ENCODE measurements around the gene RNF168. TPM values are rescaled to one million over a fixed set of nuclear protein-coding genes. Genes with fewer than 3 reads are reported as not detected.

The RNF168 gene
- total and polyA plus RNA-seq, 2 of the 4 experiments (the other 2 are of a cell fraction): 2.5 to 15.2 TPM

GRCh38 chr3:196541684-196542445, 38.3 kb upstream of the RNF168 start:
- Histone ChIP-seq H3K9me1 (ENCODE audit: insufficient read depth, low read length) (no peaks in the 10 kb centered on the region), H4K5ac (ENCODE audit: low read depth, low read length) (no peak overlapping the region), H3K9me3 (ENCODE audit: control insufficient read depth, insufficient read depth, low read length) (no peaks in the 10 kb centered on the region), H3K4me3 (ENCODE audit: insufficient read depth, low read depth, low read length) (no peak overlapping the region), H2BK20ac (ENCODE audit: low read depth, low read length) (no peak overlapping the region), H2AFZ (replicated peaks; ENCODE audit: low read length, poor library complexity) (no peak overlapping the region), H4K91ac (ENCODE audit: insufficient read depth, low read depth, low read length) (no peak overlapping the region), H3K79me1 (ENCODE audit: low read depth in 1 of 2, low read length in 2 of 2) (no peaks in the 10 kb centered on the region), H2AK9ac (replicated peaks; ENCODE audit: low read depth, low read length, poor library complexity) (no peak overlapping the region), H2BK120ac (ENCODE audit: low read depth, low read length) (no peak overlapping the region), H3K36me3 (ENCODE audit: control insufficient read depth, insufficient read depth, low read length) (no peaks in the 10 kb centered on the region), H3K27me3 (ENCODE audit: control insufficient read depth, insufficient read depth, low read length) (no peaks in the 10 kb centered on the region), H3K4me2 (ENCODE audit: low read depth, low read length) (no peak overlapping the region), H2BK5ac (ENCODE audit: low read depth, low read length, poor library complexity, severe bottlenecking) (no peak overlapping the region), H3K56ac (ENCODE audit: extremely low read depth, insufficient read depth, low read length) (no peak overlapping the region), H4K20me1 (ENCODE audit: insufficient read depth, low read length) (no peaks in the 10 kb centered on the region), H2BK15ac (ENCODE audit: low read depth, low read length) (no peak overlapping the region), H3K14ac (replicated peaks; ENCODE audit: low read depth, low read length) (no peak overlapping the region), H3K23ac (ENCODE audit: low read depth, low read length) (no peak overlapping the region), H3K18ac (ENCODE audit: low read depth, low read length) (no peak overlapping the region), H3K4ac (ENCODE audit: low read depth, low read length) (no peak overlapping the region), H3K27ac (ENCODE audit: insufficient read depth, low read length) (no peak overlapping the region), H3K9ac (ENCODE audit: low read depth, low read length) (no peak overlapping the region), H4K8ac (ENCODE audit: low read depth in 2 of 2, low read length in 2 of 2) (no peak overlapping the region), H2AK5ac (ENCODE audit: low read depth, low read length) (no peak overlapping the region), H3K4me1 (ENCODE audit: control insufficient read depth, insufficient read depth, low read length) (no peaks in the 10 kb centered on the region)
- dilution Hi-C loops (cut with HindIII; ENCODE audit: low sequenced_read_pairs, unreplicated experiment) (no loop called here), in situ Hi-C loops (cut with MboI; ENCODE audit: low sequenced_read_pairs) (no loop called here), intact Hi-C loops (cut with micrococcal nuclease) (no loop called here)
- WGBS, 2 experiments (ENCODE audit: extremely low coverage in 2 of 2, insufficient read length in 1 of 2): no CpG with 5 or more reads among the region's 6 CpGs
- ChIA-PET POLR2A (ENCODE audit: unreplicated experiment) (no interaction called here), CTCF (interaction anchor here (0.6 to 0.8 kb wide), 3 partner anchors 9 to 123 kb away, joined by 3 to 4 read pairs (median 3); no protein-coding TSS in a partner anchor)
- no peak for DNase-seq
- ATAC-seq (ENCODE audit: low read depth): no peak
- TF ChIP-seq RAD21 (IDR thresholded peaks at IDR 0.05; ENCODE audit: low read length): no peak
- TF ChIP-seq MXI1 (IDR thresholded peaks at IDR 0.05; ENCODE audit: borderline replicate concordance, low read depth, low read length): no peak
- no peak for TF ChIP-seq USF2 (IDR thresholded peaks at IDR 0.05; ENCODE audit: low read depth, low read length)
- TF ChIP-seq, protein P1, sequence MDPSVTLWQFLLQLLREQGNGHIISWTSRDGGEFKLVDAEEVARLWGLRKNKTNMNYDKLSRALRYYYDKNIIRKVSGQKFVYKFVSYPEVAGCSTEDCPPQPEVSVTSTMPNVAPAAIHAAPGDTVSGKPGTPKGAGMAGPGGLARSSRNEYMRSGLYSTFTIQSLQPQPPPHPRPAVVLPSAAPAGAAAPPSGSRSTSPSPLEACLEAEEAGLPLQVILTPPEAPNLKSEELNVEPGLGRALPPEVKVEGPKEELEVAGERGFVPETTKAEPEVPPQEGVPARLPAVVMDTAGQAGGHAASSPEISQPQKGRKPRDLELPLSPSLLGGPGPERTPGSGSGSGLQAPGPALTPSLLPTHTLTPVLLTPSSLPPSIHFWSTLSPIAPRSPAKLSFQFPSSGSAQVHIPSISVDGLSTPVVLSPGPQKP (IDR thresholded peaks at IDR 0.05; ENCODE audit: borderline replicate concordance, low read depth, low read length): no peak
- TF ChIP-seq RCOR1 (IDR thresholded peaks at IDR 0.05; ENCODE audit: insufficient replicate concordance, low read length): no peak
- TF ChIP-seq CEBPB (IDR thresholded peaks at IDR 0.05; ENCODE audit: low read depth, low read length): peak; percentile 47
- no peak for TF ChIP-seq SMC3 (IDR thresholded peaks at IDR 0.05; ENCODE audit: low read depth, low read length)
- BruUV-seq (replicated peaks): no TSS peak

All from IMR-90 (cell line).